Activated T-helper 1 cell treated with Interleukin-2 at 50 U/mL for 16 hours (primary cell): ENCODE data around the gene FREM1.

Experiments
- DNase-seq: peaks from one replicate; pipeline ENCODE4 v3.0.0-alpha.2; 2020; ENCODE audit warnings: low read depth

The FREM1 gene

GRCh38 chr9:14704281-14704680 is 205.9 kb downstream of the FREM1 start:
- no peak for DNase-seq

- DNase-seq: no peak
Measured at GRCh38 chr9:14702200-14702720, 208.0 kb downstream of the FREM1 start.

GRCh38 chr9:14693251-14693861 is 216.9 kb downstream of the FREM1 start, which contains the start of gene ZDHHC21:
ZDHHC21 (minus strand) TSS chr9:14693432; CDS start chr9:14674340, 19,092 bp downstream.
- peak; percentile 44 for DNase-seq

DNA sequence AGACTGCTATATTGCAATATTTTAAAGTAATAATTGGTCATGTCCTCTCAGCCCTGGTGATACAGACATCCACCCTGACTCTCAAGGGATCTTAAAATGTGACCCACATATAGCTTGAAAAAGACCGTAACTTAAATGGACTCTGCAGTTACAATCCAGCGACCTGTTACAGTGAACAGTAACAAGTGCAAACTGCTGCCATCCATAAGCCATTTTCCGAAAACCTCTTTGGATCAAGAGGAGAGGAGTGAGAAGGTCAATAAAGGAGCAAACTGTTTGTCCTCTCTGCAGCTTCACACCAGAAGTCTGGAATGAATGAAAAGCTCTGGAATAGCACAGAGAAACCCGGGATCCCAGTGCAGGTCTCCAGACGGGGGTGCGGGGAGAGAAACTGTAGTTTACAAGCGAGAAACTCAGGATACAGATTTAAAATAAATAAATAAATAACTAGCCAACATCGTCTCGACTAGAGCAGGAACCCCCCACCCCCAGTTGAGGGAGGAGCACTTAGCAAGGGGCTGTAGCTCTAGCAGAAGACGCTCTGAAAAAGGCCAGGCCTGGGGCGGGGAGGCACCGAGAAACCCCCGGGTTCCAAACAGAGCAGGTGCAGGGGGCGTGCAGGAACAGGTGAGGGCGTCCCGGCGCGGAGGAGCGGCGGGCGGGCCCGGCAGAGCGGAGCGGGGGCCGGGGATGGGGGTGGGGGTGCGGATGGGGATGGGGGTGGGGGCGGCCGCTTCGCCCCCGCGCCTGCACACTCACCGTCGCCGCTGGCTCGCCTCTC is 217.6 kb downstream of the FREM1 start:
- DNase-seq: no peak

DNA sequence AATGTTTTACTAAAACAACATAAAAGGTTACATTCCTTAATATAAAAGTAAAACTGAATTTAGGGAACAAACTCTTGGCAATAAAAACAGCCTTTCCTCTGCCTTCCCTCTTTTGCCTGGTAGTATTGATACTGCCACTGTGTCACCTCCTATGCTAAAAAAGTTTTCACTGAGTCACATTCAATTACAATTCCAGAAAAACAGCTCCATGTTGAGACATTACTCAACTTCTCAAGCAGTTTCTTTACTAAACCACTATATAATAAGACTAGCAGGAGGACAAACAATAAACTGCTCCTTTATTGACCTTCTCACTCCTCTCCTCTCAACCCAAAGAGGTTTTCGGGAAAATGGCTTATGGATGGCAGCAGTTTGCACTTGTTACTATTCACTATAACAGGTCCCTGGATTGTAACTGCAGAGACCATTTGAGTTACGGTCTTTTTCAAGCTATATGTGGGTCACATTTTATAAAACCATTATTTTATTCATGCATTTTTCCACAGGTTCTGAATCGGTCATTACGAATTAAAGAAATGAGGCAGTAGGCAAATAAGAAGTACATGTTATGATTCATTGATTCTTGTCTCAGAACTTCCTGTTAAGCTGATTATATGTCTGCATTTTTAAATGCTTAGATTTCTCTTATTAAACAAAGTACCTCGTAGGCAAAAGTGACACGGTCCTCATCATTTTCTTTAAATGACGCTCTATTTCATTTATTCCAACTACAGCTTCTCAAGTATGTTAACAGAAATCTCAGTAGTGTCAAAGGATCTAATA is 219.1 kb downstream of the FREM1 start:
- DNase-seq: no peak

GRCh38 chr9:14687042-14687719 is 223.0 kb downstream of the FREM1 start:
- no peak for DNase-seq

- no peak for DNase-seq
Measured at GRCh38 chr9:14686168-14686567, 224.1 kb downstream of the FREM1 start.
